ENCODE data around the gene ZNHIT3.

The ZNHIT3 gene

GRCh38 chr17:36461330-36462110, 25.0 kb upstream of the ZNHIT3 start:
- no peaks in the 10 kb centered on the region for H4K20me1 ChIP-seq (ENCODE audit: insufficient read depth, low read length)
- H3K9ac ChIP-seq (ENCODE audit: low read length), result no peak overlapping the region
- peaks cover 5% of the 10 kb centered on the region; the same call in 1 of the 2 replicates for H3K27me3 ChIP-seq (ENCODE audit: insufficient read depth, low read length)
- no peak overlapping the region for H2AFZ ChIP-seq (ENCODE audit: low read length)
- no peaks in the 10 kb centered on the region for H3F3A ChIP-seq (ENCODE audit: insufficient read depth, low read length)
- H3K9me2 ChIP-seq (ENCODE audit: low read depth, low read length), result no peaks in the 10 kb centered on the region
- no peak overlapping the region for H3K4me3 ChIP-seq (ENCODE audit: low read depth, low read length, poor library complexity, severe bottlenecking)
- no peak for TF ChIP-seq EZH2 (IDR thresholded peaks at IDR 0.05; ENCODE audit: borderline replicate concordance, low read length)
- TF ChIP-seq, protein P1, sequence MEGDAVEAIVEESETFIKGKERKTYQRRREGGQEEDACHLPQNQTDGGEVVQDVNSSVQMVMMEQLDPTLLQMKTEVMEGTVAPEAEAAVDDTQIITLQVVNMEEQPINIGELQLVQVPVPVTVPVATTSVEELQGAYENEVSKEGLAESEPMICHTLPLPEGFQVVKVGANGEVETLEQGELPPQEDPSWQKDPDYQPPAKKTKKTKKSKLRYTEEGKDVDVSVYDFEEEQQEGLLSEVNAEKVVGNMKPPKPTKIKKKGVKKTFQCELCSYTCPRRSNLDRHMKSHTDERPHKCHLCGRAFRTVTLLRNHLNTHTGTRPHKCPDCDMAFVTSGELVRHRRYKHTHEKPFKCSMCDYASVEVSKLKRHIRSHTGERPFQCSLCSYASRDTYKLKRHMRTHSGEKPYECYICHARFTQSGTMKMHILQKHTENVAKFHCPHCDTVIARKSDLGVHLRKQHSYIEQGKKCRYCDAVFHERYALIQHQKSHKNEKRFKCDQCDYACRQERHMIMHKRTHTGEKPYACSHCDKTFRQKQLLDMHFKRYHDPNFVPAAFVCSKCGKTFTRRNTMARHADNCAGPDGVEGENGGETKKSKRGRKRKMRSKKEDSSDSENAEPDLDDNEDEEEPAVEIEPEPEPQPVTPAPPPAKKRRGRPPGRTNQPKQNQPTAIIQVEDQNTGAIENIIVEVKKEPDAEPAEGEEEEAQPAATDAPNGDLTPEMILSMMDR (IDR thresholded peaks at IDR 0.05; ENCODE audit: low read length), result no peak
- H3K9me3 ChIP-seq (ENCODE audit: low read length), result no peaks in the 10 kb centered on the region
- no peak overlapping the region for H3K27ac ChIP-seq (ENCODE audit: low read depth, low read length, poor library complexity, severe bottlenecking)
- no peaks in the 10 kb centered on the region for H3K79me2 ChIP-seq (ENCODE audit: insufficient read depth, low read length)
- H3K4me1 ChIP-seq (ENCODE audit: insufficient read depth, low read length, severe bottlenecking), result no peaks in the 10 kb centered on the region
- no peaks in the 10 kb centered on the region for H3K36me3 ChIP-seq (ENCODE audit: insufficient read depth, low read length)
- no peak overlapping the region for H3K4me2 ChIP-seq (ENCODE audit: low read length)

- H3K4me2 ChIP-seq (ENCODE audit: low read length), result no peak overlapping the region
- H3K9me2 ChIP-seq (ENCODE audit: low read depth, low read length), result no peaks in the 10 kb centered on the region
- no peaks in the 10 kb centered on the region for H3K79me2 ChIP-seq (ENCODE audit: insufficient read depth, low read length)
- no peak overlapping the region for H2AFZ ChIP-seq (ENCODE audit: low read length)
- no peak overlapping the region for H3K27ac ChIP-seq (ENCODE audit: low read depth, low read length, poor library complexity, severe bottlenecking)
- H3K4me1 ChIP-seq (ENCODE audit: insufficient read depth, low read length, severe bottlenecking), result no peaks in the 10 kb centered on the region
- H3K27me3 ChIP-seq (ENCODE audit: insufficient read depth, low read length), result peaks cover 9% of the 10 kb centered on the region; the same call in 1 of the 2 replicates
- H3K9me3 ChIP-seq (ENCODE audit: low read length), result no peaks in the 10 kb centered on the region
- no peaks in the 10 kb centered on the region for H4K20me1 ChIP-seq (ENCODE audit: insufficient read depth, low read length)
- no peak overlapping the region for H3K9ac ChIP-seq (ENCODE audit: low read length)
- H3F3A ChIP-seq (ENCODE audit: insufficient read depth, low read length), result no peaks in the 10 kb centered on the region
- no peak overlapping the region for H3K4me3 ChIP-seq (ENCODE audit: low read depth, low read length, poor library complexity, severe bottlenecking)
- TF ChIP-seq, protein P1 (IDR thresholded peaks at IDR 0.05; ENCODE audit: low read length), result no peak
- no peak for TF ChIP-seq EZH2 (IDR thresholded peaks at IDR 0.05; ENCODE audit: borderline replicate concordance, low read length)
- no peaks in the 10 kb centered on the region for H3K36me3 ChIP-seq (ENCODE audit: insufficient read depth, low read length)
Measured at GRCh38 chr17:36463916-36464764, 22.3 kb upstream of the ZNHIT3 start.

- Histone ChIP-seq H3K27me3 (ENCODE audit: insufficient read depth, low read length) (peaks cover 9% of the 10 kb centered on the region; the same call in 1 of the 2 replicates), H3K79me2 (ENCODE audit: insufficient read depth, low read length) (no peaks in the 10 kb centered on the region), H3K9ac (ENCODE audit: low read length) (no peak overlapping the region), H3K27ac (ENCODE audit: low read depth, low read length, poor library complexity, severe bottlenecking) (no peak overlapping the region), H3K9me2 (ENCODE audit: low read depth, low read length) (no peaks in the 10 kb centered on the region), H3K36me3 (ENCODE audit: insufficient read depth, low read length) (no peaks in the 10 kb centered on the region), H2AFZ (ENCODE audit: low read length) (no peak overlapping the region), H3K4me3 (ENCODE audit: low read depth, low read length, poor library complexity, severe bottlenecking) (no peak overlapping the region), H4K20me1 (ENCODE audit: insufficient read depth, low read length) (no peaks in the 10 kb centered on the region), H3K9me3 (ENCODE audit: low read length) (no peaks in the 10 kb centered on the region), H3K4me1 (ENCODE audit: insufficient read depth, low read length, severe bottlenecking) (no peaks in the 10 kb centered on the region), H3F3A (ENCODE audit: insufficient read depth, low read length) (no peaks in the 10 kb centered on the region), H3K4me2 (ENCODE audit: low read length) (no peak overlapping the region)
- TF ChIP-seq EZH2 (IDR thresholded peaks at IDR 0.05; ENCODE audit: borderline replicate concordance, low read length), result no peak
- TF ChIP-seq, protein P1 (IDR thresholded peaks at IDR 0.05; ENCODE audit: low read length), result no peak
Measured at GRCh38 chr17:36464765-36465088, 21.8 kb upstream of the ZNHIT3 start.
